ENCODE data around the gene NPTN. TPM values are rescaled to one million over a fixed set of nuclear protein-coding genes. Genes with fewer than 3 reads are reported as not detected.
A peak's percentile ranks its signal among the peaks of the same experiment; 100 is the strongest.

Gene NPTN
- polyA plus RNA-seq, 1 donor = 73.7 TPM

DNA sequence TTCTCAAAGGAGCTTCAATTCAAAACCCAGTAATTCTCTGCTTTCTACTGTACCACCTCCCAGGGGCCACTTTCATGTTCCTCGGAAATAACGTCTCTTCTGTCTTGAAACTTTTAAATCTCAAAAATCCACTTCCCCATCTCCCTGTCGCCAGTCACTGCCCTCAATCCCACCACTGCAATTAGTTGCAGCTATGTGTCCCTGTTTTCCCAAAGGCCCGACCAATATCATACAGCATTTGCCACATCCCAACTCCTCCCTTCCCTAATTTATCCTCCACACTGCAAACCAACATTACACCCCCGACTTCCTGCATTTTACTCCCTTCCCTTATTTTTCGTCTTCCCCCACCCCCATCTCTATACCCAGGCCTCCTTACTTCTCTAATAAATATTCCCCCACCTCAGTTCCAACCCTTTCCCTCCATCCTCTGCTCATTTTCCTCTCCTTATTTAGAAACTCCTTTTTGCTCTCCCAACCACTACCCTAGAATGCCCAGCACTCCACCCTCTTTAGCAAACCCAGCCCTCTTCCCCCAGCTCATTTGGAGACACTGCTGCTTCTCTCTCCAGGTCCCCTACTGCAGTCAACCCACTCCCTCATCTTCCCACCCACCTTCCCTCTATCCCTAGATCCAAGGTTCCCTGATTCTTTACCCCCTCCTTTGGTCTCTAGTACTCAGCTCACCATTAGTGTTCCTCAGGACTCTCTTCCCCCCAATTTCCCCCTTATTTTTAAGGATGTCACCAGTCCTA is 1.1 kb downstream of the NPTN start:
- DNase-seq (ENCODE audit: low read depth) = no peak

DNA sequence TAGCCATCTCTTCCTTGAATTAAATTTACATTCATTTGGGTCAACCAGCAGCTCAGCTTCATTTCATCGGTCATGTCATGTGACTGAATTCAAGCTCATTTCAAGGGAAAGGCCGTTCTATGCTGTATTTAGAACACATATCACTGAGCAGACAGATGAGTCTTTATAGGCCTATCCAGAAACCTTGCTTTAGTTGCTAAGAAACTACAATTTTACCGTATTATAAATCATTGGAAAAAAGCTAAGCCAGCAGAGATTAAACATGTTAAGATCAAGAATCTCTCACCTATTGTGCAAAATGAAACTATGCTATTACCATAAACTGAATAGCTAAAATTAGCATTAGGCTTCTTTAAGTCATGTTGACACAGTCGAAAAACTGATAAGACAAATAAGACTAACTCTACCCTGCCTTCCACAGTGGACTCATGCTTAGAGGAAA is 2.2 kb downstream of the NPTN start:
- no peak for DNase-seq (ENCODE audit: low read depth)

DNA sequence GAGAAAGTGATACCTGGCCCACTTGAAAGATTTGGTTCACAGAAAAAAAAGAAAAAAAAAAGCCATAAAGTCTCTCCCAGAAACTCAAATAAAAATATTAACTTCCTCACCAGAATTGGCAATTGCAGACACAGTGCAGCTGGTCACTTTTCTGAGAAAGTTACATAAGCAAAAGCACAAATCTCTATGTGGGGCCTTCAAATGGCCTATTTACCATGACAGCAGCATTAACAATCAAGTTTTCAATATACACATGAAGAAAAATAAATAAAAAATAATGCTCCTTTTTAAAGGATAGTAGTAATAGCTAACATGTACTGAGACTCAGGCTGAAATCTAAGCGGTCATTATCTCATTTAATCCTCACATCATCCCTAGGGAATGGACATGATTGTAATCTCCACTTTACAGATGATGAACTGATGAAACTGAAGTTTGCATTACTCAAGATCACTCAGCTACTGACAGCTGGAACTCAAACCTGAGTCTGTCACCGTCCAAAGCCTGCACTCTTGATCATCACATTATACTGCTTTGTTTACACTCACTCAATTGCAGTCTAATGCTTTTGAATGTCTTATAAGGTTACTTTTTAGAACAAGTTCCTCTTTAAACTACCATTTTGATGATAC is 3.3 kb downstream of the NPTN start:
- no peak for DNase-seq (ENCODE audit: low read depth)

DNA sequence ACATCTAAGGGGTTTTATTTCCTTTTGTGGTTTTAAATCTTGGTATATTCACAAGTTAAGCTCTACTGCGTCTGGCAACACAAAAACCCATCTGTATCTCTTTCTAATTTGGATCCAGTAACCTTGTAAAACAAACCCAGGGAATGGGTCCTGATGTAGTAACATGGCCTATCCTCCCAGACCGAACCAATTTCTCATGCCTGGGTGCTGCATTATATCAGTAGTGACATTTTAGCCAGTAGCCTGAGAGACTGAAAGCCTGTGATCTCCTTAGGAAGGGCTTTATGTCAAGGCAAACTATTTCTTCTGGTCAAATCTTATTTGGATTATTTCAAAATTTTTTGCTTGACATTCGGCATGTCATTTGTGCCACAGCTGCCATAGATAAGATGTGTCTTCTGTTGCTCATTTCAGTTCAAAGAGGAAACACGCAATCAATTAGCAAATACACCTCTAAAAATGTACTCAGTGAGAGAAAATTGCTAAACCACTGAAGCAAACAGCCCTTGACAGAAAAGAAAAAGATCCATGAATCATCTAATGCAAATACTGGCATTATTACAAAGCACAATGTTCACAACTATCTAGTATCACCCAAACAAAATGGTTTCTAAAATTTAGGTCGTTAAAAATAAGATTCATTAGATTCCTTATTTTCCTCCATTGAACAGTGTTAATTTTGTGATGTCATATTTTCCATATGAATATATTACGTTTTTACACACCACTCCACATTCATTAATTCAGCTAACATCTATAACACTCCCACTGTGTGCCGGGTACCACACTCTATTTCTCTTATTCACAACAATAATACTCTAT is 4.0 kb downstream of the NPTN start:
- no peak for DNase-seq (ENCODE audit: low read depth)

DNA sequence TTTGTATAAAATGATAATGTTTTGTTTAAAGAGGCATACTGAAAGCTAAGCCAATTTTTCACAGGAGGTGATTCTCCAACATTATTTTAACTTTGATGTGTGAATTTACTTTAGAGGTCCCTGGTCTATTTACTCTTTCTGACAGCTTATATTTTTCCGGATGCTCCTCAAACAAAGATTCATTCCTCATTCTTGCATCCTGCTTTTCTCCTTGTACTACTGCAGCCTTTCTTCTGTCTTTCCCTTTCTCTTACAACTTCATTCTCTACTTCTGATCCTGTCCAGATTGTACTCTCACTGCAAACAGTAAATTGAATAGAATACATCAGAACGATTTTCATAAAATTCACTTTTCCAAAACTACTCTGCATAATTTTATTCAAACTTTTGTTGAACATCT is 5.1 kb downstream of the NPTN start:
- no peak for DNase-seq (ENCODE audit: low read depth)

DNA sequence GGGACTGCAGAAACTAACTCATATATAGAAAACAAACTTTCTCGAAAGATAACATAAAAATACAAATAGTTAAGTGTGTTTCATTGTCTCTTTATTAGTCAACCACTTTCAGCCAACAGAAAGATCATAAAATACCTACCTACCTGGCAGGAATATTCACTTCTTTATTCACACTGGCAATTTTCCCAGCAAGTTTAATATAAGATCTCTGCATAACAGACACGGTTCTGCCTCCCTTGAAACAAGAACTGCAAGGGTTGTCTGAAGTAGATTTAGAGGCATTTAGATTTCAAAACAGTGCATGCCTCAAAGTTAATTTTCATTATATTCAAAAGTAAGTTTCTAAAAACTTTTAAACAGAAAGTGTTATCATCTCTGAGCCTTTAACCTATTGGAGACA is 7.1 kb downstream of the NPTN start:
- DNase-seq (ENCODE audit: low read depth) = no peak

DNA sequence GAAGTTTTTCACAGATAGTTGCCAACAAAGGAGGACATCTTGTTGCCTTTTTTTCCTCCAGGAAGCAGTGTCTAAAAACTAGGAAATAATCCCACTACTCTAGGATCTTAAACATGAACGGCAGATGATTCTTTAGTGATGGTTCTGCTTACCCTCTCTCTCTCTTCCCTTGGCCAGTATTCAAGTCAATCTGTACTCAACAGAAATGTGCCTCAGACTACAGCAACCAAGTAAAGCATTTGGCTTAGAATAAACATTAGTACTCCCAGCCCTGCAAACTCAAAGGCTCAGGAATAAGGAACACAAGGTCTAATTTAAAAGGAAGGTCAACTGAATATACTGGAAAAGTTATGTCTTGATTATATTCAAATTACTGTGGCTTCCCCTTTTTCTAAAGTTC is 8.7 kb downstream of the NPTN start:
- no peak for DNase-seq (ENCODE audit: low read depth)

DNA sequence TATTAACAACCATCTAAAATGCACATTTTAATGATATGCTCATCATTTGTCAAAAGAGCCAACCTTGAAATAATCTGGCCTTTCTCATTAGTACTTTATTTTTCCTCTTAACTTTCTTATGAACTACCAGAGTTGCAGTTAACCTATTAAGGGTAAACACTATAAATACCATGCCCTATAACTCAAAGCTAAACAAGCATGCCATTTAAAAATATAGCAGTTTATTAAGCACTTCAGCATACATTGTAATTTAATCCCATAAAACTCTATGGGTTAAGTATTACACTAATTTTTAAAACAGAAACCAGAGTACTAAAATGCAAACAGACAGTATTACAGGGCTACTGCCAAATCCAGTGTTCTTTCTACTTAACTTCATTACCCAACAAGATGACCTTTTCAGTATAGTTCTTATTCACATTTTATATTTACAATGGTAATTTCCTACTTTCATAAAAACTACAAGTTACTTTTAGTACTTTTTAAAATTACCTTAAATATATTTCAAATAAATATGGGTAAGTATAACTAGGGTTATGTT is 11.8 kb downstream of the NPTN start:
- no peak for DNase-seq (ENCODE audit: low read depth)

DNA sequence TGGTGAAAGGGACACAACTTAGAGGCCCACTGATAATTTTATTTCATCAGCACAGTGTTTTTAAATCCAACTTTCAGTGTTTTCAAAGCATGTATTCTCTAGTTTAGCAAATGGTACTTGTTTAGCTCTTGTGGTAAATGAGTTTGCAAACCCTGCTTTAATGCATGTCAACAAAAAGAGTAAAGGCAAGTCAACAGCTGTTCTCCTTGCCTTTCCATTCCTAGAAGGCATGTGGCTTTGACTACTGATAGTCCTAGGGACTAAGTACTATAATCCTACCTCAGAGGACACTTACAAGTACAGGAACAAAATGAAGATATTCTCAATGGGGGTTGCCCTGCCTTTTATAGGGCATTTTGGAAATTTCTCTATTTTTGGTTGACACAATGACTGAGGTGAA is 13.1 kb downstream of the NPTN start:
- DNase-seq (ENCODE audit: low read depth) = no peak

DNA sequence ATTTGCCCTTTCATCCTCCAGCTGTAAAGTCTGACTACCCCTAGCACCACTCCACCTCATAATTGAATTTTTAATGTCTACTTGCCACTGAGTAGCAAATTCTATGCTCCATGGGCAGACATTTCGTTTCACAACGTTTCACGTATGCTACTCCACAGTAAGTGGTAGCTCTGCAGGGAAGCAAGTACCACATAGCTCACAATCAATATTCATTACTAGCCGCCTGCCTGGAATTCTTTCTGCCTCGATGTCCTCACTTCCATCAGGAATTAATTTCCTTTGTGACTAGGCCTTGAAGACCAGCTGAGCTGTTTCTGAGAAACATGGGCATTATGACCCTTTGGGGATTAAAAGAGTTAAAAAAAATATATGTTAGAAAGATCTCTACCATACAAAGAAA is 15.3 kb downstream of the NPTN start:
- no peak for DNase-seq (ENCODE audit: low read depth)

DNA sequence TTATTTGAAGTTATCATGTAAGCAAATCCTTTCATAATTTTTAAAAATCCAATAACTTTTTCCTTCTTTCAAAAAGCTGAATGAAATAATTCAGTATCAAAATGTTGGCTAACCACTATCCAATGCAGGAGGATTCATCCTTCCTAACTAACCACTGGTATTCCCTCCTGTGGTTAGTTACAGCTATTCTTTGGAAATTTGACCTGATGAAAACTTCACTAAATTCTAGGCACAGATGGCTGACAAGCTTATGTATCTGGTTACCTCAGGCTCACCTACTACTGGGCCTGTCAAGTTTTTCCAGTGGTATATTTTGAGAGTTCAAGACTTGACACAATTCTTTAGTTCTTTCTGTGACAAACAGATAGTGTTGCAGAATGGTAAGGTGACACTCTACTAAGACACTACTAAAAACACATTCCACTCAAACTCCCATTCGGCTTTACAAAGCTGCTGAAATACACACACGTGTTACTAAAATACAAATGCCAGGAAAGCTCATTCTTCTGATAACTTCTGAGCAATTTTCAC is 15.8 kb downstream of the NPTN start:
- no peak for DNase-seq (ENCODE audit: low read depth)

DNA sequence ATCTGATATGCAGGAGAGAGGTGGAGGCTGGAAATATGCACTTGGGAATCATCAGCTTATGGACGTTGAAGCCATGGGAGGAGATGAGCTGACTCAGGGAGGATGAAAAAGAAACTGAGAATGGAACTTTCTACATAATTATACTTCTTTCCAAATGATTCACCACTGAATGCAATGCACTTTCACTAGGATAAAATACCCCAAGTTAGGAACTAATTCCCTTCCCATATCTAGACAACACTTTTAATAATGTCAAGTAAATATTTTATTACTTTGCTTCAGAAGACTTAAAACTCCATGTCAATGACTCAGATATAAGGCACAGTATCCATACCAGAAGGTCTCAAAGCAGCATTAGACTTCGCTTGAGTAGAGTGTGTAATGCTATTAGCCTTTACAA is 24.2 kb downstream of the NPTN start:
- no peak for DNase-seq (ENCODE audit: low read depth)

DNA sequence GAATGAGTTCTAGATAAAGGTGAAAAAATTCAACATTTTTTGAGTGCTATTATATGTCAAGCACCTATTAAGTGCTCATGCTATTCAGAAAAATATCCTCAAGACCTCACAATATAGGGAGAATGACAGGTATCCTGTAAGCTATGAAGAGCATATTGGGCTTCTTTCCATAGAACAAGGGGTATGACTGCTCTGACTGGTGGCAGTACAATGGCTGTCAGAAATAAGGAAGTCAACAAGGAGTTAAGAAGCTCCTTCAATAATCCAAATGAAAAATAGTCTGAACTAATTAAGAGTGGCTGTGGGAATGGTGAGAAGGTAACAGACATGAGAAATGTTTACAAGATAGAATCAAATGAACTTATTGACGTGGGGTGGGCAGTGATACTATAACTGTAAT is 24.7 kb downstream of the NPTN start:
- no peak for DNase-seq (ENCODE audit: low read depth)

DNA sequence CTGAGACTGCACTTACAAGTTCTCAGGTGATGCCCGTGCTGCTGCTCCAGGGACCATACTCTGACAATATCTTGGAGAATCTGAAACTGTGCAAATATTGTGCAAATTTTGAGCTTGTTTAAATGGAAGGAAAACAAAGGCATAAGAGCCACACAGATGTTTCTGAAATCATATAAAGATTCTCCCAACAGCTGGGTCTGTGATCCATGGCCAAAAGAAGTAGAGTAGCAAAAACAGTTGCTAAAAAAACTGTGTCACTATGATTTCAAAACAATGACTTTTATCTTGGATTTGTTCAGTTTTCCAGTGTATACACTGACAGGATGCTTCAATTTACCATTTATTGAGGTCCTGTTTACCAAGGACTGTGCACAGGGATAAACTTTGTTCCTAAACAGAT is 25.3 kb downstream of the NPTN start:
- DNase-seq (ENCODE audit: low read depth) = no peak

DNA sequence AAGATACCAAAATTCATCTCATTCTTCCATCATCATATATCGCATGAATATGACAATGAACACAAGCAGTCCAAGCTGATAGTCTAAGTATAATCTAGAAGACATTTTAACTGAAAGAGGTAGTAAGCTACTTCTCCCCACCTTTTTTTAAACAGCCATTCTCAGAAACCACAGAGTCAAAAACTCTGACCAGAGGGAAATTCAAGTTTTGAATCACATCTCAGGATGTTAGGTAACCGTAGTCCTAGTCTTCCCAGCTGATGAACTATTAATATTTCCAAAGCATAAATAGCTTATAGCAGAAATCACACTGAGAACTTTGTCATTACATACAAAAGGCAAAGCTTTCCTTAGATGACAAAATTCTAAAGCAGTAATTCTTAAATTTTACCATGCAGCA is 25.8 kb downstream of the NPTN start:
- no peak for DNase-seq (ENCODE audit: low read depth)

DNA sequence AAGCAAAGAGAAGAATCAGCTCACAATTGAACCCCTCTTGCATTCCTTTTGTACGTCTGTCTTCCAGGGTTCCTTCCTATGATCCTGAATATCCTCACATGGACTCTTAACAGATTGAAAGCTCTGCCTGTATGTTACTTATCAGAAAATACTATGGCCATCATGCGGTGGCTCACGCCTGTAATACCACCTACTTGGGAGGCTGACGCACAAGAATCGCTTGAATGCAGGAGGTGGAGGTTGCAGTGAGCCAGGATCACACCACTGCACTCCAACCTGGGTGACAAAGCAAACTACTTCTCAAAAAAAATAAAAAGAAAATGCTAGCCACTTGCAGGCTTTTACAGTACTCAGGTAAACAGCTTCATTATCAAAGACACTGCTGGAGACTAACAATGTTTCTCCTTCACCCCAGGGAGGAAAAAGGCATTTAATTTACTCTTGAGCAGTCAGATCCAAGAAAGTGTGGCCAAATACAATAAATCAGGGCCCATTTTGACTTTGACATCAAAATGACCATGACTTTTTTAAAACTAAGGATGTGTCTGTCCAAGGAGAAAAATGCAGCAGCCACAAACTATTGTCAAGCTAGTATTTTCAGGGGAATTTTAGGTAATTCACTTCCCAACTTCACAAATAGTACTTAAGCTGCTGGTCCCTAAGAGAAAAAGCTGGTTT is 27.3 kb downstream of the NPTN start:
- no peak for DNase-seq (ENCODE audit: low read depth)

DNA sequence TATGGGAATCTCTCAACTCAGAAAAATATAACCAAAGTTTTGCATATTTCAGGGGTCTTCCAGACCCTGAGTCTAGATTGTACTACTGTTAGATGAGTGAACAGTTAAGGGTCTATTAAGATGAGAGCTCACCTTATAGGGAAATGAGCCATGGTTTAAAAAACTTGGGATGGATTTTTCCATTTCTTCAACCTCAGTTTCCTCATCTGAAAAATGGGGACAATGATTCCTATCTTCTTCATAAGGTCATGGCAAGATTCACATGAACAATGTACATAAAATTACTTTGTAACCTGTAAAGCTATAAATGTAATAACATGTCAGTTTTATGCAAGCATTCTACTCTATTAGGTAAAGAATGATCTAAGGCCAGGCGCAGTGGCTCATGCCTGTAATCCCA is 28.7 kb downstream of the NPTN start:
- DNase-seq (ENCODE audit: low read depth) = no peak

DNA sequence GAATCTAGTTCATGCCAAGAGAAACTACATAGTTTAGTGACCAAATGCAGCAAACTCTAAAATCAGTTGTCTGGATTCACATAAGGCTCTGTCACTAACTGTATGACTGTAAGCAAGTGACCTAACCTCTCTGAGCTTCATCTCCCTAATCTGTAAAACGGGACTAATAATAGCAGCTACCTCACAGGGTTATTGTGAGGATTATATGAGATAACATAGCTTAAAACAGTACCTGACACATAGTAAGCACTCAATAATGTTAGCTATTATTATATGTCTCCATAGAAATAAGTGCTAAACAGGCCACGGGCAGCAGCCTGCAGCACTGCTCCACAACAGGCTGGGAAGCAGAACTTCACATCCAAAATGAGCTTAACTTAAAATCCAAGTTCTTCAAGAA is 30.2 kb downstream of the NPTN start:
- no peak for DNase-seq (ENCODE audit: low read depth)

DNA sequence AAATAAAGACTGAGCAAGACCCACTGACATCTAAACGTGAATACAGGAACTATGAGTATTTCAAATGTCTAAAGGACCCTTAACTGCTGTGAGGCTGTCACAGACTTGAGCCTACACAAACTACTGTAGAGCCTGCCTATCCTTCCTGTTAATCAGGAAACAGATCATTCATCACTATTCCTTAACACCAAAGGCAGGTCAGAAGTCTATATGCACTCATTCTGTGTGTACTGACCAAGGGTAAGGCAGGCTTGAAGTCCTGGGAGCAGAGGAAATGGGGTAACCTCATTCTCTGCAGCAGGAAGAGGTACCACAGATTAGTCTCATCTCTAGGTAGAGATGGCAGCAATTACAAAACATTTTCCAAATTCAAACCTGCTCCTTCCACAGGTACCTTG is 30.7 kb downstream of the NPTN start:
- DNase-seq (ENCODE audit: low read depth) = no peak

DNA sequence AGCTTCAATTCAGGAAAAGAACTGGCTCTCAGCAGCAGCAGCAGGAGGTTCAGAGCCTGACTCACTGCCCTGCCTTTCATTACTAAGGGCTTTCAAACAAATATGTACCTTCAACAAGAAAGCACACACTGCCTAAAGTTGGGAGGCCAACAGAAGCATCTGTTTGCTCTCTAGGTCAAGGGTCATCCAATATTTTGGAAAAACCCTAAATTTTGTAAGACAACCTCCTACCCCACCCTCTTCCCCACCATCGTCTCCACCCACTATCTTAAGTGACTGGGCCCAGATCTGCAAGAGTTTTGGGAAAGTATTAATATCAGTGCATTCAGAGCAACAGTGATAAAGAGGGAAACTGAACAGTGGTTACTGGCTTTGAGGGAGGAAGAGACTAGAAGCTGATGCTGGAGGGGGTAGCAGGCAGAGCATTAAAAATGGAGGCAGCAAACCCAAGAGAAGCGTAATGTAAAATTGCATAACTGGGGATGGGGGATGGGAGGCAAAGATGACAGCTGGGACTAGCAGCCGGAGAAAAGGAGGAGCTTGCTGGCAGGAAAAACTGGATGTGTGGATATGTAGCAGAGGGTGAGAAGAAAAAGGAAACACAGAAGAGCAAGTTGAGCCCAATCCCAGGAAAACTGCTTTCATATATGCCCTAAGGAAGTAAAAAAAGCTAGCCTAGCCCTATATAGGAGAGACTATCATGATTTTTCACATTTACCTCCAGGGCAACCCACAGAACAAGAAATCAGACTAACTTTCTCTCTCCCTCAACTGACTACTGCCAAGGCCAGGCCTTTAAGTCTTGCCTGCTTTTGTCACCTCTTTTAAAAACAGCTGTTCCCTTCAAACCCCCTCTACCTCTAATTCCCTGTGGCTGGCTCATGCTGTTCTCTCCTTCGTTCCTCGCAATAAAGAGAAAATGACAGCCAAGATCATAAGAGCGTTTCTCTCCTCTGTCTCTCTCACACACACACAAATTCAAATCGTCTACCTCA is 31.4 kb downstream of the NPTN start:
- peak; percentile 58 for DNase-seq (ENCODE audit: low read depth)

Measured in forelimb muscle (tissue), 1 donor.